ENCODE measurements around the gene TIMM10.

TIMM10 gene

DNA sequence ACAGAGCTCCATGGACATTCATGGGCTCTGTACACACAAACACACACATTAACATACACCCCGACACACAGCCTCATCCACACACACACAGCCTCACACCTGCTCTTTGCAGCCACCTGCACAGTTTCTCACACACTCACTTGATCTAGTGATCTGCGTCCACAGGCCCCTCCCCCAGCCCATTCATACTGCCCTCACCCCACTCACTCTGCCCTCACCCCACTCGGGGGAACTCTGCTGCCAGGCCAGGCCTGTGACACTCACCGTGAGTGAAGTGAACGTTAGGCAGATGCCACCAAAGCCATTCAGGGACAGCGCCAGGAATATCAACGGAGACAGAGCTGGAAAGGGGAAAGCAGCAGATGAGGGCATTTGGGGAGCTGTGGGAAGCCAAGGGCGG lies 30.0 kb downstream of the TIMM10 start:
- H3K36me3 ChIP-seq (ENCODE audit: insufficient read depth, low read length), result peaks cover 5% of the 10 kb centered on the region
- no peak overlapping the region for H3K4me3 ChIP-seq (ENCODE audit: low read length)
- no peaks in the 10 kb centered on the region for H3K27me3 ChIP-seq (ENCODE audit: control insufficient read depth, insufficient read depth, low read length)
- H3K4me2 ChIP-seq (ENCODE audit: low read length), result no peak overlapping the region
- no peaks in the 10 kb centered on the region for H3K9me3 ChIP-seq (replicated peaks; ENCODE audit: low read length)
- H3K9ac ChIP-seq (ENCODE audit: low read depth, low read length), result no peak overlapping the region
- H3K4me1 ChIP-seq (ENCODE audit: control insufficient read depth, insufficient read depth, low read length), result peaks cover 12% of the 10 kb centered on the region

DNA sequence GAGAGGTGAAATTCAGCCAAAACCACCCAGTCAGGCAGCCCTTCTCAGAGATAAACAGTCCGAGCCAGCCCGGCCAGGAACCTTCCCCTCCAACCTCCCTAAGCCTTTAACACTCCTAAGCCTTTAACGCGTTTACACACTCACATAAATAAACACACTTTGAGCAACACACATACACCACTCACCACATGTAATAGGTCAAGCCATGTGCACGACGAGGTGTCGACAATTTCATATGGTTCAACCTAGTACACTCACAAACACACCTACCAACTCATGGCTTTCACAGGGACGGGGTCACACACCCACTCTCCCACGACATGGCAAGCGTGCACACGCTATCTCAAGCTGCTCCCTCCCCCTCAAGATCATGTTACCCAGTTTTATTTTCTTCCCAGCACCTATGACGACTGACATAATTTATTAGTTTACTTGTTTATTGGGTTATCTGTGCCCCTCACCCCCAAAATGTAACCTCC lies 30.5 kb downstream of the TIMM10 start:
- peak overlapping the region; percentile 97 for H3K4me2 ChIP-seq (ENCODE audit: low read length)
- H3K4me3 ChIP-seq (ENCODE audit: low read length), result peak overlapping the region; percentile 70
- no peaks in the 10 kb centered on the region for H3K27me3 ChIP-seq (ENCODE audit: control insufficient read depth, insufficient read depth, low read length)
- H3K36me3 ChIP-seq (ENCODE audit: insufficient read depth, low read length), result peaks cover 4% of the 10 kb centered on the region
- peak overlapping the region; percentile 69 for H3K9ac ChIP-seq (ENCODE audit: low read depth, low read length)
- H3K9me3 ChIP-seq (replicated peaks; ENCODE audit: low read length), result no peaks in the 10 kb centered on the region
- peaks cover 12% of the 10 kb centered on the region for H3K4me1 ChIP-seq (ENCODE audit: control insufficient read depth, insufficient read depth, low read length)

DNA sequence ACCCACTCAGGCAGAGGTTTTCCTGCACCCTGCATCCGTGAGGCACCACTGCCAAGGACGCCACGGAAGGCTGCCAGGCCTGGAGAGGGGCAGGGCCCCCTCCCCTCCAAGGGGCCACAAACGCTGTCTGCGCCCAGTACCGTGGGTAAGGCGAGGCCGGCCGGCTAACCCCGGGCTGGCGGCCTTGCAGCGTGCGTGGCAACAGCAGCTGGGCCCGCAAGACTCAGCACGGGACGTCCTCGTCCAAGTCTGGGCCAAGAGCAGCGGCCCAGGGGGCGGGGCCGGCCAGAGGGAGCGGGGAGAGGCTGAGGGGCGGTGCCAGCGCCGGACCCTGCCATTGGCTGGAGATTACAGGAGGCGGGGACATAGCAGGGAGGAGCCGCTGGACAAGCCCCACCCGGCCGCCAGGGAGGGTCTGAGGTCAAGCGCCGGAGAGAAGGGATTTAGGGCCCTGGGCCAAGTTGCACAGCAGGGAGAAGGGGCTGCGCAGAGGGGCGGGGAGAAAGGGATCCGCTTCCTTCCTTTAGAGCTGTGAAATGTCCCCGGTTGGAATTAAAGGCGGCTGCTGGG lies 31.1 kb downstream of the TIMM10 start:
- Histone ChIP-seq H3K9me3 (replicated peaks; ENCODE audit: low read length) (no peaks in the 10 kb centered on the region), H3K4me1 (ENCODE audit: control insufficient read depth, insufficient read depth, low read length) (peaks cover 12% of the 10 kb centered on the region), H3K27me3 (ENCODE audit: control insufficient read depth, insufficient read depth, low read length) (no peaks in the 10 kb centered on the region), H3K9ac (ENCODE audit: low read depth, low read length) (peak overlapping the region; percentile 69), H3K4me3 (ENCODE audit: low read length) (peak overlapping the region; percentile 70), H3K4me2 (ENCODE audit: low read length) (peak overlapping the region; percentile 97), H3K36me3 (ENCODE audit: insufficient read depth, low read length) (peaks cover 4% of the 10 kb centered on the region)

DNA sequence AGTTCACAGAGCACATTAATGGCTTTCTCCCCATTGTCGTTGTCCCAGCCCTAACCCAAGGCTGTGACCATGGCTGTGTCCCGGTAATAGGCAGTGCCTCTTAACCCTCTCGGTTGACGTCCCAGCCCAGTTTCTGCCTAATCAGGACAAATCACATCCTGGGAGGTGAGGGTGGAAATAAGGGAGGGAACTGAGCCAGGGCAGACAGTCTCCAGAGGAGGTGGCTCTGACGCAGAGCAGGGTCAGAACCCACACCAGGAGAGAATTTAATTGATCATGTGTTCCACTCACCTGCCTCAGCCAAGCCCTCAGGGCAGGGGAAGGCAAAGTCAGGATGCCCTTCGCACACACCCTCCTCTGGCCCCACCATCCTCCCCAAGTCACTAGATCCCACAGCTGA lies 32.0 kb downstream of the TIMM10 start:
- Histone ChIP-seq H3K4me1 (ENCODE audit: control insufficient read depth, insufficient read depth, low read length) (peaks cover 12% of the 10 kb centered on the region), H3K27me3 (ENCODE audit: control insufficient read depth, insufficient read depth, low read length) (no peaks in the 10 kb centered on the region), H3K4me3 (ENCODE audit: low read length) (no peak overlapping the region), H3K4me2 (ENCODE audit: low read length) (no peak overlapping the region), H3K9ac (ENCODE audit: low read depth, low read length) (no peak overlapping the region), H3K36me3 (ENCODE audit: insufficient read depth, low read length) (peaks cover 4% of the 10 kb centered on the region), H3K9me3 (replicated peaks; ENCODE audit: low read length) (no peaks in the 10 kb centered on the region)

DNA sequence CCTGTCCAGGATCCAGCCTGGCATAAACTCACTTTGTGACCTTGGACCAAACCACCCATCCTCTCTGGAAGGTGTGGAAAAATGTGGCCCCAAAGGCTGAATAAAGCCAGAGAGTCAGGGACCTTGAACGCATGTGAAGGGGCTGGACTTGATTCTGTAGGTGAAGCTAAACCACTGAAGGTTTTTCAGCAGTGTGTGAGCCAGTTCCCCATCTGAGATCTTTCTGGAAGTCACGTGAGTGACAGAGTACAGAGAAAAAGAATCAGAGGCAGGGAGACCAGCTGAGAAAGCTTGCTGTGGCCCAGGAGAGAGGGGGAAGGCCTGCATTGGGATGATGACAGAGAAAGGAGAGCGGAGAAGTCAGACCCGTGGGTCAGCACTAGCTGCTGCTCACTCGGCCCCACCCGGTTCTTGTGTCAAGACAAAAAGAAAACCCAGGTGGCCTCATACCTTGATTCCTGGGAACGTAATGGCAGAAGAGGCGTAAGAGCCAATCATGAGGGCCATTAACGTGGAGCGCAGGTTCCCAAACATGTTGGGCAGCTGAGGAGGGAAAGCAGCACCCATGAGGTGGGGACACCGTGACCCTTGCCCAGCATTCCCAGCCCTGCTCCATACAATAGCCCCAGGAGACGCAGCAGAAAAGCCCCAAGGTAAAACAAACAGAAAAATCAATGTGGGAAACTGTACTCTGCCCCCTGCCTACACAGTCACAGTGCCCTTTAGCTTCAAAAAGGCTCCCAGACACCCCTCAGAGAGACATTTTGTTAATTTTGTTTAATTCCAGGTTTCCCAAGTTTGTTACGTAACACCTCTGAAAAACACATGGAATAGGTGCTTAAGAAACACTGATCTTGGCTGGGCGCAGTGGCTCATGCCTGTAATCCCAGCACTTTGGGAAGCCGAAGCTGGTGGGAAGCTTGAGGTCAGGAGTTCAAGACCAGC lies 33.0 kb downstream of the TIMM10 start:
- H3K36me3 ChIP-seq (ENCODE audit: insufficient read depth, low read length), result peaks cover 4% of the 10 kb centered on the region
- H3K4me1 ChIP-seq (ENCODE audit: control insufficient read depth, insufficient read depth, low read length), result peaks cover 12% of the 10 kb centered on the region
- no peaks in the 10 kb centered on the region for H3K9me3 ChIP-seq (replicated peaks; ENCODE audit: low read length)

DNA sequence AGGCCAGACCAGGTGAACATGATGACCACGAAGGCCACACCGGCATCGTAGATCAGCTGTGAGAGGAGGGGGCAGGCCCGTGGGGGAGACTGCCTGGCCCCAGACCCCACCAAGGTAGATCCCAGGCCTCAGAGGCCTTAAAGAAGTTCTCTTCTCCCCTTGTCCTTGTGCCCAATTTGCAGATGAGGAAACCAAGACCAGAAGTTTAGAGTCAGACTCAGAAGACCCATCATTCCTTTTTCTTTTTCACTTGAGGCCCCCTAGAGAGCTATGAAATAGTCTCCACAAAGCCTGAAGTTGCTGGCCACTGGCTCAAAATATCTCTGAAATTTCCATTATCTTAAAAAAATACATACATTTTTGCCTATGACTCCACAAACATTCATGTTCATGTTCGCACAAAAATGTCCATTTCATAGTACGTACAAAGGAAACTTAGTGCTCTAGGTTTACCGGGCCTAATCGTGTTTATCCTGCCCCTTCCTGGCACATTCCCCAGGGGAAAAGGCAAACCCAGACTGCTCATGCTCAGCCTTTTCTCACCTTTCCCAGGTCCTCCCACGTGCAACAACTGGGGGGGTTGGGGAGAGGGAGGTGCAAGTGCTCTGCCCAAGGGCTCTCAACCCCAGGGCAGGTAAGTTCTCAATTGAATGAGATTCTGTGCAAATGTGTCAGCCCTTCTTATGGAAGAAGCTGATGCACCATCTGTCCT lies 34.3 kb downstream of the TIMM10 start:
- H3K4me1 ChIP-seq (ENCODE audit: control insufficient read depth, insufficient read depth, low read length), result peaks cover 12% of the 10 kb centered on the region
- no peak overlapping the region for H3K9ac ChIP-seq (ENCODE audit: low read depth, low read length)
- H3K4me3 ChIP-seq (ENCODE audit: low read length), result no peak overlapping the region
- no peaks in the 10 kb centered on the region for H3K27me3 ChIP-seq (ENCODE audit: control insufficient read depth, insufficient read depth, low read length)
- peaks cover 4% of the 10 kb centered on the region for H3K36me3 ChIP-seq (ENCODE audit: insufficient read depth, low read length)
- no peak overlapping the region for H3K4me2 ChIP-seq (ENCODE audit: low read length)
- no peaks in the 10 kb centered on the region for H3K9me3 ChIP-seq (replicated peaks; ENCODE audit: low read length)

More for the DNA sequence above, 33.0 kb downstream of the TIMM10 start:
- Histone ChIP-seq H3K4me3 (ENCODE audit: low read length) (no peak overlapping the region), H3K27me3 (ENCODE audit: control insufficient read depth, insufficient read depth, low read length) (no peaks in the 10 kb centered on the region), H3K4me2 (ENCODE audit: low read length) (no peak overlapping the region), H3K9ac (ENCODE audit: low read depth, low read length) (no peak overlapping the region)

DNA sequence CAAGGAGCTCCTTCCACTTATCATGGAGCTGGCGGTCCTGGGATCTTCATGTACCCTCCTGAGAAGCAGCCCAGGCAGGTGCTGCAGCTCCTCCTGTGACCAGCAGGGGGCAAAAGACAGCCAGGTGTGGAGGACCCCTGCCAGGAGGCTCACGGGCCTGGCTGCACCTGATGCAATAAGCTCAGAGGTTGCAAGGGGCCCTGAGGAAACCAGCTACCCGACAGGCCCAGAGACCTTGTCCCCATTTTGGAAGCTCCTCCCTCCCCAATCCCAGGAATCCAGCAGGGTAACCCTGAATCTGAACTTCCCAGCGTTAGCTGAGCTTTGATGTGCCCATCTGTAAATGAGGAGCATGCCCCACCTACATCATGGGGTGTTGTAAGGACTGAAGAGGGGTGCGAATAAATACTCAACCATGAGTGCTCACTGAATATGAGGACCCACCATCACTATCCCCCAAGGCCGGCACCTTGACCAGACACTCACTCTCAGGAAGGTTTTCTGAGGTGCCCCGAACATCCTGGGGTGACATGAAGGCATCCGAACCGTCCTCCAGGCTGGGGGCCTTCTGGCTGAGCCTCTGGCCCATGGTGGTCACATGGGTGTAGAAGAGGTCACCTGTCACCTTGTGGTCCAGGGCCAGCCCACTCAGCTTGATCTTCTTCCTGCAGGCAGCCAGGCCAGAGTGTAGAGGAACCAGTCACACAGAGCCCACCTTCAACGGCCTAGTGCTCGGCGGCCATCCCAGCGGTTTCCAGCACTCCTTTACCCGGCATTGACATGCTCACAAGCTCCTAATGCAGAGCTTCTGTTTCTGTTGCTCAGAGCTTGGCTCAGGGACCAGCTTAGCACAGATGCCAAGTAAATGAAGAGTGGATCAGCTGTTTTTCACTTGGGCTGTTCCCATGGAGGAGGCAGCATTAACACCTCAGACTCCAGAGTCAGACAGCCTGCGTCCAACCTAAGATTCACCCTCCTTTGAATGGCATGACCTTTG lies 36.7 kb downstream of the TIMM10 start:
- Histone ChIP-seq H3K9me3 (replicated peaks; ENCODE audit: low read length) (no peaks in the 10 kb centered on the region), H3K4me2 (ENCODE audit: low read length) (no peak overlapping the region), H3K27me3 (ENCODE audit: control insufficient read depth, insufficient read depth, low read length) (no peaks in the 10 kb centered on the region), H3K4me3 (ENCODE audit: low read length) (no peak overlapping the region), H3K4me1 (ENCODE audit: control insufficient read depth, insufficient read depth, low read length) (no peaks in the 10 kb centered on the region), H3K36me3 (ENCODE audit: insufficient read depth, low read length) (peaks cover 4% of the 10 kb centered on the region), H3K9ac (ENCODE audit: low read depth, low read length) (no peak overlapping the region)

DNA sequence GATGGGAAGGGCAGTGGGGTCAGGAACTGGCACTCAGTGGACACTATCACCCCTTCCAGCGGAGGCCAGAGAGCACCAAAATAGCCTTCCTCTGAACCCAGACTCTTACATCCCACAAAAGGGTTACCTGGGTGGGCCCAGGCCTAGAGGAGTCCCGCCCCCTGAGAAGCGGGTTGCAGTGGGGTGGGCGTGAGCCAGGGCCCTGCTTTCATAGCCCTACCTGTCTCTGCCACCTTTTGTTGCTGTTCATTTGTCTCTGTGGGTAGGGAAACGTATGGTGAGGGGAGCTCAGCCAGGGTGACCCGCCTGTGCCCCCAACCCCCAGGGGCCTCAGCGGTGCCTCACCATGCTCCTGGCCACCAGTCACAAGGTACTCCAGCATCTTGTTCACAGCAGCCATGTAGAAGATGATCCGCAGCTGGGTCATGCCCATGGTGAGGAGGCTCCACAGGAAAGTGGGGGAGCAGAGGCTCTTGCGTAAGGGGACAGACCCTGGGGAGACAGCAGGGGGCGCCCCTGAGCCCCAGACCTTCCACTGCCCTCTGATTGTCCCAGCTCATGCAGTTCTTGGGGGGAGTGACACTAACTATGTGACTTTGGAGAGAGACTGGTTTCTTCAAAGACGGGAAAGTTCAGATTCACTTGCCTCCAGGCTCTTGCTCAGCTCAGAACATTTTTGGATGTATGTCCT lies 39.0 kb downstream of the TIMM10 start:
- Histone ChIP-seq H3K4me2 (ENCODE audit: low read length) (no peak overlapping the region), H3K9me3 (replicated peaks; ENCODE audit: low read length) (no peaks in the 10 kb centered on the region), H3K4me3 (ENCODE audit: low read length) (no peak overlapping the region), H3K36me3 (ENCODE audit: insufficient read depth, low read length) (peaks cover 4% of the 10 kb centered on the region), H3K4me1 (ENCODE audit: control insufficient read depth, insufficient read depth, low read length) (no peaks in the 10 kb centered on the region), H3K27me3 (ENCODE audit: control insufficient read depth, insufficient read depth, low read length) (no peaks in the 10 kb centered on the region), H3K9ac (ENCODE audit: low read depth, low read length) (no peak overlapping the region)

DNA sequence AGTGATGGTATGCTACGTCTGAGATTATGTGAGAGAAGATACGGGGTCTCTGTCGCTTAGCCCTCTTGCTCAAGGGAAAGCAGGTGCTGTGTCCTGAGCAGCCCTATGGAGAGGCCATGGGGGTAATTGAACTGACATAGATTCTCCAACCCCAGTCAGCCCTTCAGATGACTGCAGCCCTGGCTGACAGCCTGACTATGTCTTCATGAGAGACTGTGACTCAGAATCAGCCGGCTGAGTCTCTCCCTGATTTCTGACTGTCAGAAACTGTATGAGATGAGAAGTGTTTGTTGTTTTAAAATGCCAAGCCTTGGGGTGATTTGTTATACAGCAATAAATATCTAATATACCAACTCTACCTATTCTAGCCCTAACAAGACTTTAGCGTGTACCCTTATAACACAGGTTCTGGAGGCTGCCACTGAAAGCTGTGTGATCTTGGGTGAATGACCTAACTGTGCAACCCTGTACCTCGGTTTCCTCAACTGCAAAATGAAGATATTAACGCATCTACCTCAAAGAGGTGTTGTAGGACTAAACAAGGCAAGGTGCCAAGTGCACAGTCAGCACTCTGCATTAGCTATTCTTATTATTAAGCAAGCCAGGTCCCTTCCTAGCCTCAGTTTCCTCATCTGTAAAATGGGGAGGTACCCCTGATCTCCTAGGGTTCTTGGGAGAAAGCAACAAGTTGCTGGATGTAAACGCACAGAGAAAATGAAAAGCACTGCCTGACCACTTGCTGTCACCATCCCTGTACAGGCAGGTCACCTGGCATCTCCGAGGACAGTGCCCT lies 39.9 kb downstream of the TIMM10 start:
- H3K36me3 ChIP-seq (ENCODE audit: insufficient read depth, low read length), result no peaks in the 10 kb centered on the region
- H3K4me2 ChIP-seq (ENCODE audit: low read length), result no peak overlapping the region
- no peak overlapping the region for H3K9ac ChIP-seq (ENCODE audit: low read depth, low read length)
- no peaks in the 10 kb centered on the region for H3K9me3 ChIP-seq (replicated peaks; ENCODE audit: low read length)
- H3K27me3 ChIP-seq (ENCODE audit: control insufficient read depth, insufficient read depth, low read length), result no peaks in the 10 kb centered on the region
- no peak overlapping the region for H3K4me3 ChIP-seq (ENCODE audit: low read length)
- no peaks in the 10 kb centered on the region for H3K4me1 ChIP-seq (ENCODE audit: control insufficient read depth, insufficient read depth, low read length)
